Daoy (cell line): ENCODE data around the gene UFSP2. TPM values are rescaled to one million over a fixed set of nuclear protein-coding genes. Genes with fewer than 3 reads are reported as not detected.

Experiments used
- DNase-seq: peaks from one replicate; pipeline ENCODE4 v3.0.0-alpha.2; 2015; ENCODE audit warnings: low read depth
- total RNA-seq: library from RNA; depleted of rRNA; stranded (reverse); fragments of >200 nt; shearing (Covaris generic); gene quantifications from 2 replicates; pipeline ENCODE4 v1.2.3, GENCODE V29; 2014; rRNA removed

The UFSP2 gene
- 18.5 and 21.0 TPM in 2 replicates for total RNA-seq

GRCh38 chr4:185425647-185426352 is at the start of gene UFSP2:
UFSP2 (minus strand) TSS chr4:185425964; CDS start chr4:185425868, 96 bp downstream.
- peak; percentile 71 for DNase-seq

GRCh38 chr4:185473247-185473646 is 47.5 kb upstream of the UFSP2 start:
- no peak for DNase-seq

- DNase-seq: no peak
Measured at GRCh38 chr4:185472103-185472542, 46.4 kb upstream of the UFSP2 start.

GRCh38 chr4:185471235-185472102 is 45.7 kb upstream of the UFSP2 start, which contains the start of gene CCDC110:
CCDC110 (minus strand) TSS chr4:185471733; CDS start chr4:185471683, 50 bp downstream.
- peak; percentile 86 for DNase-seq

- peak; percentile 7 for DNase-seq
Measured at GRCh38 chr4:185470501-185471195, 44.9 kb upstream of the UFSP2 start.

- no peak for DNase-seq
Measured at GRCh38 chr4:185469580-185470154, 43.9 kb upstream of the UFSP2 start.

- no peak for DNase-seq
Measured at GRCh38 chr4:185468999-185469398, 43.2 kb upstream of the UFSP2 start.

- DNase-seq: no peak
Measured at GRCh38 chr4:185467991-185468390, 42.2 kb upstream of the UFSP2 start.

- no peak for DNase-seq
Measured at GRCh38 chr4:185467101-185467500, 41.3 kb upstream of the UFSP2 start.

GRCh38 chr4:185465707-185466106 is 39.9 kb upstream of the UFSP2 start:
- no peak for DNase-seq

GRCh38 chr4:185464887-185465286 is 39.1 kb upstream of the UFSP2 start:
- no peak for DNase-seq

- DNase-seq: no peak
Measured at GRCh38 chr4:185464183-185464582, 38.4 kb upstream of the UFSP2 start.

- DNase-seq: no peak
Measured at GRCh38 chr4:185463541-185463940, 37.8 kb upstream of the UFSP2 start.

- no peak for DNase-seq
Measured at GRCh38 chr4:185461565-185461964, 35.8 kb upstream of the UFSP2 start.

GRCh38 chr4:185457136-185457535 is 31.4 kb upstream of the UFSP2 start:
- no peak for DNase-seq

GRCh38 chr4:185456131-185456530 is 30.4 kb upstream of the UFSP2 start:
- no peak for DNase-seq

- no peak for DNase-seq
Measured at GRCh38 chr4:185445209-185445608, 19.4 kb upstream of the UFSP2 start.

- DNase-seq: no peak
Measured at GRCh38 chr4:185441479-185441878, 15.7 kb upstream of the UFSP2 start.

GRCh38 chr4:185437809-185438208 is 12.0 kb upstream of the UFSP2 start:
- DNase-seq: no peak

- DNase-seq: no peak
Measured at GRCh38 chr4:185435466-185435865, 9.7 kb upstream of the UFSP2 start.

- DNase-seq: no peak
Measured at GRCh38 chr4:185429660-185430059, 3.9 kb upstream of the UFSP2 start.
